ENCODE results near the gene WDFY2.

The WDFY2 gene

DNA sequence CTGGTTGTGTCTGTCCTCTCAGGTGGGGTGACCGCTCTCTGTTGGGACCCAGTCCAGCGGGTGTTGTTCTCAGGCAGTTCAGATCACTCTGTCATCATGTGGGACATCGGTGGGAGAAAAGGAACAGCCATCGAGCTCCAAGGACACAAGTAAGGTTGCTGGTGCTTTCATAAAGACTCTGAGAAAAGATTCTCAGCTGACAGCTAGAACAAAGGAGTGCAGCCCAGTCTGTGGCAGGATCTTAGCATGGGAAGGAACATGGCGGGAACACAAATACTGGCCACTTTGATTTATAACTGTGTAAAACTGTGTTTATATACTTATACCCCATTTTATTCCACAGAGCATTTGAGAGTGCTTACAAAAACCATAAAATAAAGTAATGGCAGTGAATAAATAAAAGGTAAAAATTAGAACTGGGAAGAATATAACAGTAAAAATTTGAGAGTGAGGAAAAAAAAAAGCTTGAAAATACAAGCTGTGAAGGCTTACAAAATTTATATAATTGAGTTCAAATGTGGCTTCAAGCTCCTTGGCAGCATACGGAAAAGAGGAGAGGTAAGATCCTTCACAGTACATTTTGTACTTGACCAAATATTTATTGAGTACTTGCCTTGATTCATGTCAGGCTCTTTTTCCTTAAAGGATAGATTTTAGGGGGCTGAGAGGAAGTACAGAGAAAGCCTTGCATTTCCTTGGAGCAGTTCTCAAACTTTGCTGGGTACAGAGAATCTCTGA lies 154.9 kb downstream of the WDFY2 start:
- DNase-seq (ENCODE audit: low spot score): no peak

DNA sequence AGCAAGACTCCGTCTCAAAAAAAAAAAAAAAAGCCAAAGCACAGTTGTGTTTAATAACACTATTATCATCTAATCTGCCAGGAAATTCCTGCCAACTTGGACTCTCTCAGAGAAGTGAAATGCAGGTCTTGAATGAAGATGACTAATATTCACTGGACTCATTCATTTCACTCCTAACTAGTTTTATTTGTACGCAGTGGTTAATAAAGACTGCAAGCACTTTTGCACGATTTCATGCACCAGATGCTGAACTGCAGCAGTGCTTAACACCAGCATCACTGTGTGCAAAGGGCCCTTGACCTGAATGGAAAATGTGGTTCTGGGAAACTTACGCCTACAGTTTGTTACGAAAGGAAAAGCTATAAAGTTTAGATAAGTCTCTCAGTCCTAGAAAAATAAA lies 156.4 kb downstream of the WDFY2 start:
- DNase-seq (ENCODE audit: low spot score): no peak

DNA sequence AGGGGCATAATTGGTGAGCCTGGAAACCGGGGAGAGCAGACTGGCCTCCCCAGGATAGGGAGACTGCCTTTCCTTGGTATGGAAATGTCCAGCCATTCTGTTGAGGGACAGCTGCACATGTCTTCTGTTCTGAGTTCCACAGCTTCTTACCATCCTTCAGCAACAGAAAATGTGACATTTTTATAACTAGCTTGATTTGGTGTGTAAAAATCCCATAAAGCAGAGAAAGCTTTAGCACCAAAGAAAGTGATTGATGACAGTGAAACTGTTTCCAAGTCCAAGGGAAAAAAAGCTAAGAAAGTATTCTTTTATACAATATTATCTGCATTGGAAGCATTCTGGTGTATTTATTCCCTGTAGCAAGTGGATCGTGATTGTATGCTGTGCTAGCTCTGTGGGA lies 157.8 kb downstream of the WDFY2 start:
- no peak for DNase-seq (ENCODE audit: low spot score)

DNA sequence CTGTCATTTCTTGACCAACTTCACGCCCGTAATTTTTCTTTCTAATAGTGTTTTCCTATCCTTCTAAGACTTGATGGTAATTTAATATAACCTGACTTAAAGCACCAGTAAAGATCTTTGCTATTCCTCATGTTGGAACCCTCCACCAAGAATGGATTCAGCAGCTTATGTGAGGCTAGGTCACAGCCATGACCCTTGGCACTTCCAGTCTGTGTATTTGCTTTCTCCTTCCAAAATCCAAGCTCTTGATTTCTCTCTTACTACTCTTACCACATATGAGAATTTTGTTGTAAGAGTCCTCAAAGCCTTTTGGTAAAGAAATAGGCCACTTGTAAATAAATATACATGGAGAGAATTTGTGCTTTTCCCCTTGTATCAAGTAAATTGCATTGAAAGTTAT lies 158.3 kb downstream of the WDFY2 start:
- DNase-seq (ENCODE audit: low spot score): no peak

DNA sequence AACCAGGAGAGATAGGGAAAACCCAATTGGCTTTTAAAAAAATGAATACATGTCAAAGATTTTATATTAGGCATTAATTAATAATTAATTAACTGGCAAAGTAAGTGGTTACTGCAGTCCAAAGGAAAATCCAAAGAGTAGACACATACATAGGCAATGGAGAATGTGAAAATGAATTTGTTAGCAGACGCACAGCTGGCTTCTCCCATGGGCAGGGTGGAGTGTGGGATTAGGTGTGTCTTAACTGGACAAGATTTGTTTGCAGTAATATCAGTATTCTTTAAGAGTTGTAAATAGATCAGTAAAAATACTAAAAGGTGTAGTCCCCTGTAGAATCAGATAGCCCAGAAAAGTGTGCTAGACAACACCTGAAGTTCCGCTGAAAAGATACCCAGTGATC lies 161.0 kb downstream of the WDFY2 start:
- DNase-seq (ENCODE audit: low spot score): no peak

DNA sequence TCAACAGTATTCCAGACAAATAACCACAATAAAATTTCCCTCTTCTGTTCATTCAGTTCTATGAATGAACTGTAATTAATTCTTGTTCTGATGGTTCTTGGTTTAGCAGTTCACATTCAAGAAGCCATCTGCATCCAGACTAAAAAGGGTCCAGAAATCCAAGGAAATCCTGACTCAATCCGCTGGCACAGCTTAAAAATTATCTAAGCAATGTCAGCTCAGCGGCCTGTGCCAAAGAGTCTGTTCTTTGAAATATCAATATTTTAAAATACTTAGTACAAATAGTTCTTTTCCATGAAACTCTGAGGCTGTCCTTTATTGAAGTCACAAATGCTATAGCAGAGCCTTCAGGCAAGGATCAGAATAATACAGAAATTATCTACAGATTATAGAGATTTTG lies 162.5 kb downstream of the WDFY2 start:
- no peak for DNase-seq (ENCODE audit: low spot score)

DNA sequence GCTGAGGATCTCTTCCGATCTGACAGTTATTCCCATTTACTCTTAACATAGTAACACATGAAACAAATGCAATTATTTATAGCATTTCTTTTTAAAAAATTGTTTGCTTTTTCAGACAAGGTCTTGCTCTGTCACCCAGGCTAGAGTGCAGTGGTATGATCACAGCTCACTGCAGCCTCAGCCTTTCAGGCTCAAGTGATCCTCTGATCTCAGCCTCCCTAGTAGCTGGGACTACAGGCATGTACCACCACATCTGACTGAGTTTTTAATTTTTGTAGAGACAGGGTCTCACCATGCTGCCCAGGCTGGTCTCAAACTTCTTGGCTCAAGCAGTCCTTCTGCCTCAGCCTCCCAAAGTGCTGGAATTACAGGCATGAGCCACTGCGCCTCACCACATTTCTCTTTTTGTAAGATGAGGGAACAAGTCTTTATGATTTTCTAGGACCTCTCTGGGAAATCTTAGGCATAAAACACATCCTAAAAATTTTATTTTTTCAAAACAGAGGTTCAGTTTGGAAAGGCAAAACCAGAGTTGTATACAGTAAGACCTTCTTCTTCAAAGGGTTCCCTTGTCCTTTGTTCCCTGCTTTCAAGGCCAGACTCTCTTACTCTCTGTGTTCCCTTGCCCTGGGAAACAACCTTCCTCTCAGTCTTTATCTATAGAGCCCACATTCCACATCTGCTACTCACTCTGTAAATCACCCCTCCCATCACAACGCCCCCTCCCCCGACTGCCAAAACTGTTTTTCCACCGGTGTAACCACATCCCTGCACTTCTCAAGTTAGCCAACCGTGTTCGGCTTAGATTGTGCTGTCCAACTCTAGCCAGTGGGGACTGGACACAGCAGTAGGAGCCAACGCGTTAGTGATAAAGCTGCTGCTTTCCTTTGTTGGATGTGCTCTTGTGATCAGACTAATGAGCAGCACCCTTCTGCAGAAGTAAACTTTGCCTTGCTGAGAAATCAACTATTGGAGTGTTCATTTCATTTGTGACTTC lies 163.5 kb downstream of the WDFY2 start:
- no peak for DNase-seq (ENCODE audit: low spot score)

DNA sequence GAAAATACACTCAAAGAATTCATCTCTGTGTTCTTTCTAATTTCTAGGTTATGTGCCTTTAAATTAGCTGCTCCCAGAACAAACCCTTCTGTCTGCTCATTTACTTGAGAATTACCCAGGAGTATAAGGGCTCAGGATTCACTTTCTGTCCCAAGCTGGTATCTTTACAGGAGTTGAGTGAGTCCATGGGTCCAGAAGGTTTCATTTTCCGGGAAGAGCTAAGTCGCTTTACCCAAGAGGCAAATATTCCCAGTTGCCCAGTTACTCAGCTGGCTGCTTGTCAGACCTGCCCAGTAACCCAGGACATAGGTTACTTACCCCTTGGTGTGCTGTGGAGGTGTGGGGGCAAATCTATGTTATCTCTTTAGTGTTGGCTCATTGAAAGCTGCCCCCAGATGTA lies 172.4 kb downstream of the WDFY2 start:
- no peak for DNase-seq (ENCODE audit: low spot score)

DNA sequence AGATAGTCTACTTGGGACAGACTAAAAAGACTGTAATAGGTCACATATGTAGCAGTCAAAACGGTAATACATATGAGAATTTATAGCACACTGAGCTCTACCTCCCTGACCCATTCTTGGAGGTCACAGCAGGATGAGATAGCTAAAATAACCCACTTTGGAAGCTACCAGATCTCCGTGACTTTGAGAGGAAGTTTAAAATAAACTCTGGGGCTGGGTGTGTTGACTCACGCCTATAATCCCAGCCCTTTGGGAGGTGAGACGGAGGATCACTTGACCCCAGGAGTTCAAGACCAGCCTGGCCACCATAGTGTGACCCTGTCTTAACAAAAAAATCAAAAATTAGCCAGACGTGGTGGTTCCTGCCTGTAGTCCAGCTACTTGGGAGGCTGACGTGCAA lies 174.4 kb downstream of the WDFY2 start:
- no peak for DNase-seq (ENCODE audit: low spot score)

DNA sequence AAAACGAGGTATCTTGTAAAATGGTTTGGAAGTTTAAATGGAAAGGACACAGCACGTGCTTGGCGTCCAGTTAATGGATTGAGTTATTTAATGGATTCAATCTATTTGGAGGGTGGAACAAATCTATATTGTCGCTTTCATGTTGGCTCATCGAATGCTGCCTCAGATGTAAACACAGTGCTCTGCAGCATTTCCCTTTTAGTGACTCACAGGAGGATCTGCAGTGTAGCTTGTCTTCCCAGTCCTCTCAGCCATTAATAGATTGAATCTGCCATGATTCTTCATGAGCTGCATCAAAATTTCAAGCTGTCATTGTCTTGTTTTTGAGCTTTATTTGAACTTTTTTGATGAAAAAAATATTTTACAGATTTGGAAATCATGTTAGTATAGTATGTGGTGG lies 175.0 kb downstream of the WDFY2 start:
- no peak for DNase-seq (ENCODE audit: low spot score)

DNA sequence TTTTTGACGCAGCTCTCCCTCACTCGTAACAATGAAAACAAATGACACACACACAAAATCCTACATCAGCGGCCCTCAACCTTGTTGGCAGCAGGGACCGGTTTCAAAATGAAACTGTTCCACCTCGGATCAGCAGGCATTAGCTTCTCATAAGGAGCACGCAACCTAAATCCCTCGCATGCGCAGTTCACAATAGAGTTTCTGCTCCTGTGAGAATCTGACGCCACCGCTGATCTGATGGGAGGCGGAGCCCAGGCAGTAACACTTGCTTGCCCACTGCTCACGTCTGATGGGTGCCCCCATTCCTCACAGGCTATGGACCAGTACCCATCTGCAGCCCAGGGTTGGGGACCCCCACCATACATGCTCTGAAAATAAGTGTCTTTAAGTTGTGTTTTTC lies 176.3 kb downstream of the WDFY2 start:
- DNase-seq (ENCODE audit: low spot score): no peak

DNA sequence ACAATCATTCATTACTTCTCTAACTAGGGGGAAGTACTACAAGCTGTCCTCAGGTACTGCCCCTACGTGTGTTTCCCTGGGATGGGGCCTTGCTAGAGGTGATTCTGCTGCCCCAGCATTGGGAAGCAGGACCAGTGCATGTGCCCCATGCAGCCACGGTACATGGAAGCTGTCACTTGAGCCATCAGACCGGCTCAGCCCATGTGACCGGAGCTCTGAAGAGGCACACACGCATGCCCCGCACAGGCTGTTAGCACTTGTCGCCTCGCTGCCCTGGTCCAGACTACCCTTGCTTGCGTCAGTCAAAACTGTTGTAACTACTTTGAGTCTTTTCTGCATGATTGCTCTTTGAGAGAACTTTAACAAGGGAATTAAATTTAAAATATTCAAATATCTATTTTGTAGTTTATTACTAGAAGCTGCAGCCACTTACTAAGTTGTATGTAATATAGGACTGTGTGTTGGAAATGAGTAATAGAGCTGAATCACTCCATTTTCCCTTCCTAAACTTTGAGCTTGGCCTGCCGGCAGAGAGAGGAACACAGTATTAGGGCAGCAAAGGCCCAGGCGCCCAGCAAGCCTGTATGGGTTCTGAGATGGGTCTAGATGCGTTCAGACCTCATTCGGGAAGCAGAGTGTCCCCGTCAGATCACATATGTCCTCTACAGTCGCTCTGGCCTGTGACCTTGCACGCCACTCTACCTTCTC lies 177.5 kb downstream of the WDFY2 start:
- no peak for DNase-seq (ENCODE audit: low spot score)

DNA sequence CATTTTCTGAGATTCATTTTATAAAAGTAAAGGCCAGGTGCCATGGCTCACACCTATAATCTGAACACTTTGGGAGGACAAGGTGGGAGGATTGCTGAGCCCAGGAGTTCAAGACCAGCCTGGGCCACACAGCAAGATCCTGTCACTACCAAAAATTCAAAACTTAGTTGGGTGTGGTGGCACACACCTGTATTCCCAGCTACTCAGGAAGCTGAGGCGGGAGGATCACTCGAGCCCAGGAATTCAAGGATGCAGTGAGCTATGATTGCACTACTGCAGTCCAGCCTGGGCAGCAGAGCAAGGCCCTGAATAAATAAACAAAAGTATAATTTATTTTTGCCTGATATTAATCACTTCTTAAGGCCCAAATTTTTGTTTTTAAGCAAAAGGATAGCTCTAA lies 179.2 kb downstream of the WDFY2 start:
- no peak for DNase-seq (ENCODE audit: low spot score)

DNA sequence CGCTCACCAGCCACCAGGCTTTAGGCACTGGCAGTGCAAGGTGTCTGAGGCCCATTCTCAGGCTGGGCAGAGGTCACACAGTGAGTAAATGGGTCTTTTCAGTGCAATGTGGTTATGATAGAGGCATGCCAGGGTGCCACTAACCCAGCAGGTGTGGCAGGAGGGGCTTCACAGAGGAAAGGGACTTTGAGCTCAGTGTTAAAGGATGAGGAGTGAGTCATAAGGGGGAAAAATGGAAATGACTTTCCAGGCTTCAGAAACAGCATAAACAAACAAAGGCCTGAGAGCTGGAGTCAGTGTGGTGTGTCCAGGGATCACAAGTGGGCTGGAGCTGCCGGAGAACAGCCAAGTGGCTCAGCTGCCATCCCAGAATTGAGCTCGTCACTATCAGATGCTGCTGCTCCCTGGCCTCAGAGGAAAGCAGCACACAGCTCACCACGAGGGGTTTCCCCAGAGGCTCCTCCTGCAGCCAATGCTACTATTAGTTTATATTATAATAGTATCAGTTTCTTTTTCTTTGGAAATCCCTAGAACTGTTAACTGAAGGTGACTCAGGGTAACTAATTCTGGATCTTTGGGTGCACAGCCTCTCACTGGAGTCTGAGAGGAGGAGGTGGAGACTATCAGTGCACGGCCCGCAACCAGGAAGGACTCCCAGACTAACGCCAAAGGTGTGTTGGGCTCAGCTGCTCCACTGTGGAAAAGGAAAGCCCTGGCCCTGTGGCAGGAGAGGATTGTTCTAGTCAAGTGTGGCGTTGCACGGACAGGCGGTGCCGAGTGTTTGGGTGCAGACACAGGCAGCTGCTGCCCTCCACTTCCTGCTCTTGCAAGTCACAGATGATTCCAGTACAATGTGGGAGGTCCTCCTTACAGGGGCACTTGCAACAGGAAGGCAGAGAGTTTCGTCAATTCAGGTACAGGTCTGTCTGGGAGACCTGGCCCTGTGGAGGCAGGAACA lies 180.2 kb downstream of the WDFY2 start:
- DNase-seq (ENCODE audit: low spot score): peak; percentile 19

DNA sequence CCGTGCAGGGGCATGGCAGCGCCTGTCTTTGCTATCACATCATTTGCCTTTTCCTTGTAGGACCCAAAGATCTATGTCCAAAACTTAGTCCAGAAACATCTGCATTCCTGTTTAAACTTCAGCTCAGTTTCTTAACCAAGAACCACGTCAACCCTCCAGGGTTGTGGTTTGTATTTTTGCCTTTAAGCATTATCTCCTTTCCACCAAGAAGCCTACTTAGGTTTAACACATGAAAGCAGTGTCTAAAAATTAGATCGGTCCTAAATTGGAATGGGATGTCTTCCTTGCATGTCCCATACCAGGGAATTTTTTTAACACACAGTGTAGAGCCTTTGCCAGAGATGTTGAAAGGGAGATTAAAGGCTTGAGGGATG lies 180.9 kb downstream of the WDFY2 start:
- DNase-seq (ENCODE audit: low spot score): no peak

DNA sequence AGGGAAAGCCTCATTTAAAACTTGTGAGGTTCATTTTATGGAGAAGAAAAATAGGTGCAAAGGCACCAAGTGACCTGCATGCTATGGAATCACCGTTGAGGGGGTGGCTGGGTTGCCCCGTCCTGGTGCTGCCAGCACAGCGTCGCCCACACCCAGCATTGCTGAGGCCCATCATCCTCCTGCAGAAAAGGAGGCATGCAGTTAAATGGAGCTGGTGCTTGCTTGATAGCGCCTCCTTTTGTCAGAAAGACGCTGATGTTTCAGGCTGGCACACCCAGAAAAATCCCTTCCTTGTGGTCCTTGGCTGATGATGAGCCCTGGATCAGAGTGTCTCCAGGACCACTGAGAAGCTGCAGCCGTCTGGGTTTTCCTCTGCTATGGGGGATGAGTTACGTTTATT lies 182.8 kb downstream of the WDFY2 start:
- no peak for DNase-seq (ENCODE audit: low spot score)

DNA sequence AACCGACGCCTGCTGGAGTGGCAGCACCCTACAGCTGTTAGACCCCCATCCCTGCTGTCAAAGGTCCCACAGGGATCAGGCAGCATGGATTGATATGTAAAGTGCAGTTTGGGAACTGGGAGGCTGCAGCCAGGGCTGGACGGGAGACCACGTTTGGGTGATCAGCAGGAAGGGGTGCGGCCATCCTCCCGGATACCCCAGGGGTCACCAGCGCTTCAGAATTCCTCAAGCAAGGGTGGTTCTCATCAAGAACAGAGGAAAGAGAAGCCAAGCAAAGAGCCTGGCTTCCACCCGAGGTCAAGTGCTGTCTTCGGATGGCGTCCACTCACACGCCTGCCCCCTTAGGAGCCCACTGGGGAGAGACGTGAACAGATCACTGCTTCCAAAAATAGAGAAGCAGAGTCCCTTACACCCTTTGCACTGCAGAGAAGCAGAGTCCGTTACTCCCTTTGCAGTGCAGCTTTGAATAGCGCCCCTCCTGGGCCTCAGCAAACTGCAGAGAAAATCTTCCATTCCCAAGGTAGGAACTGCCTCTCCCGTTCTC lies 184.2 kb downstream of the WDFY2 start:
- peak; percentile 17 for DNase-seq (ENCODE audit: low spot score)

DNA sequence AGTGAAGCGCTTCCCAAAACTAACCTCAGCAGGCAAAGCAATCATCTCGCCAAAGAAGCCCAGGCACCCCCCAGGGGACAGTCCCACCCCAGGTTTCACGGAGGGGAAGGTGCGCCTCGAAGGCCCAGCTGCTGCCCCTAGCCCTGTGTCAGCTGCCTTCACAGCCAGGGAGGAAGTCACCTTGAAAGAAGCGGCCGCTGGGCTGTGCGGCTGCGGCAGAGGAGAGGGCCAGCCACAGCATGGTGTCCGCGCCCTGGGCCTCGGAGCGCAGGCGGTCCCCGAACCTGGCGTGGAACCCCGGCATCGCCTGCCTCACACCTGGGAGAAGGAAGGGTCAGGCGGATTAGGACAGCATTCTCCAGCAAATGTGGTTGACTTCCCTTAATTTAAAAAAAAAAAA lies 184.7 kb downstream of the WDFY2 start:
- no peak for DNase-seq (ENCODE audit: low spot score)

DNA sequence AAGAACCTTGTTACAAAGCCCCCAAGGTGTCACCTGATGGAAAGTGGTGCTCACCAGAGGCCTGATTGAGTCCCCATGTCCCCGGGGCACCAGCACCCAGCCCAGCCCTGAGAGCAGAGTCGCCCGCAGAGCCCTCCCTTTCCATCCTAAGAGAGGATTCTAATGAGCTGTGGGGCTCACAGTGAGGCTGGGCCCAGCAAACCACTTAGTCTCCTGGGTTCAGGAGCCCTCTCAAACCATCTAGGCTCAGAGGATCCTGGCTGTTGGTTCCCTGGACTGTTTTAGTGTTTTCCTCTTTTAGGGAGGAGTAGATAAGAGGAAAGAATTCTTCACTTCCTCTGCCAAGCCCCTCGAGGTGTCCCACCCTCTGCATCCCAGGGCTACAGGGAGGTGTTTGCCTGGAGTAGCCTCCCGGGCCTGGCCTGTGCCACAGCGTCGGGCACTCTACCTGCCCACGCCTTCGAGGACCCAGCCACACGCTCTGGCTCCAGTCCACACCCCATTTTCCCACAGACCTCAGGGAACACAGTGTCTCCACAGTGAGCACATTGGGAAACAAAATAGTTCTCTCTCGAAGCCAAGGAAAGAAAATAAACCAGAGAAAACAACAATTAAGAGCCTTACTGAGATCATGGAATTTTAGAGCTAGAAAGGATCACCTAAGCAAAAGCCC lies 185.3 kb downstream of the WDFY2 start:
- no peak for DNase-seq (ENCODE audit: low spot score)

DNA sequence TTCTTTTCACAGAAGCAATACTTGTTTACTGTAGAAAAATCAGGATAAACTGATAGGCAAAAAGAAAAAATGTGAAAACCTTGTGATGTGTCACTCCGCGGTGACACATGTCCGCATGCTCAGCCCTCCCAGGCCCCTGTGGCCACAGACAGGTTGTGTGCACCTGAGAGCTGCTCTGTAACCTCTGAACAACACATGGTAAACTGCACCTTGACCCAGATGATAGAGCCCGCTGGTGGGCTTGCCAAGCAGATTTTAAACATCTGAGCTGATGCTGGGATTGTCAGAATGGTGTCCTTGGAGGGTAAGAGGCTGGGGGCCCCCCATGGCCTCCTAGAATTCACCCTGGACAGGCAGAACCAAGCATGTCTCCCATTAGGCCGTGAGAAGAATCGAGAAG lies 185.9 kb downstream of the WDFY2 start:
- DNase-seq (ENCODE audit: low spot score): no peak

Measured in HuH-7 (cell line).